ENCODE measurements around the gene EYS. TPM values are rescaled to one million over a fixed set of nuclear protein-coding genes. Genes with fewer than 3 reads are reported as not detected.

Gene EYS
- total and polyA plus RNA-seq, 2 of the 8 experiments (the other 6 are each of a cell fraction or from before 2014, with no cell fraction given), result 0.05 to 0.13 TPM

DNA sequence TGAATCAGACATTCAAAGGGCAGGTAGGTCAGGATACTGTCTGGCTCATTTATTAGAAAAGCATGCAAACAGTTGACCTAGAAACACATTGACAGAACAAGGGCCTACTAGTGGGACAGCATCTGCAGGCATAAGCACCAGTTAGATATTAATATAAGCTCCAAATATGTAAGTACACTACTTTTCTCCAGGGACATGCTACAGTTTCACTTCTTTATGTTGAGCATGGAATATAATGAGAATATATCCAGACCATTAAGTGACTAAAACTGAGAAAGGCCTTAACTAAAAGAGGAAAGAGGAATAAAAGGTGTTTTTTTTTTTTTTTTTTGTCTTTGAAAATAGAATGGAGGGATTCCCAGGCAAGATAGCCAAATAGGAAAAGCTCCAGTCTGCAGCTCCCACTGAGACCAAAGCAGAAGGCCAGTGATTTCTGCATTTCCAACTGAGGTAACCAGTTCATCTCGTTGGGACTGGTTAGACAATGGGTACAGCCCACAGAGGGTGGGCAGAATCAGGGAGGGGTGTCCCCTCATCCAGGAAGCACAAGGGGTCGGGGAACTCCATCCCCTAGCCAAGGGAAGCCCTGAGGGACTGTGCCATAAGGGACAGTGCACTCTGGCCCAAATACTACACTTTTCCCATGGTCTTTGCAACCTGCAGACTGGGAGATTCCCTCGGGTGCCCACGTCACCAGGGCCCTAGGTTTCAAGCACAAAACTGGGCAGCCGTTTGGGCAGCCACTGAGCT lies 1819.8 kb downstream of the EYS start:
- 100% methylated on average over 5 of the region's 5 CpGs; no CpG with 5 or more reads in 1 of the 2 experiments for WGBS, 2 experiments (ENCODE audit: extremely low coverage in 1 of 2, insufficient coverage in 1 of 2, insufficient read length in 1 of 2, insufficient replicate concordance in 2 of 2, low coverage in 1 of 2, low lambda C conversion rate in 2 of 2, missing lambda C conversion rate in 1 of 2)
- Histone ChIP-seq H3K9me3 (ENCODE audit: insufficient read depth in 2 of 2, low read depth in 1 of 2, low read length in 1 of 2) (no peaks in the 10 kb centered on the region), H3K27ac (ENCODE audit: low read depth, low read length) (no peak overlapping the region), H4K91ac (replicated peaks; ENCODE audit: insufficient read length, low read length) (no peak overlapping the region), H3K14ac (ENCODE audit: insufficient read length) (no peak overlapping the region), H3K36me3 (ENCODE audit: control insufficient read depth in 2 of 4, insufficient read depth in 4 of 4, low read length in 3 of 4) (no peaks in the 10 kb centered on the region), H3K4ac (replicated peaks; ENCODE audit: insufficient read length, low read depth, low read length) (no peak overlapping the region), H3K79me1 (ENCODE audit: low read depth, low read length) (no peaks in the 10 kb centered on the region), H2BK15ac (ENCODE audit: low read length) (no peak overlapping the region), H3K23ac (ENCODE audit: insufficient read length) (no peak overlapping the region), H2AK5ac (ENCODE audit: low read depth, low read length) (no peak overlapping the region), H2BK5ac (ENCODE audit: low read depth, low read length) (no peak overlapping the region), H2BK12ac (ENCODE audit: low read depth, low read length) (no peak overlapping the region), H2BK120ac (replicated peaks; ENCODE audit: low read depth, low read length) (no peak overlapping the region), H3K4me3 (ENCODE audit: extremely low read depth in 1 of 4, insufficient read depth in 2 of 4, low read depth in 3 of 4, low read length in 4 of 4) (no peak overlapping the region), H3K56ac (replicated peaks; ENCODE audit: insufficient read length, low read depth, low read length) (no peak overlapping the region), H4K20me1 (replicated peaks in 1 of 2; ENCODE audit: control insufficient read depth in 1 of 2, insufficient read depth in 2 of 2, low read length in 2 of 2) (no peaks in the 10 kb centered on the region), H2AFZ (ENCODE audit: low read length) (no peak overlapping the region), H4K8ac (ENCODE audit: extremely low read depth, insufficient read depth, low read length) (no peak overlapping the region), H3K18ac (ENCODE audit: extremely low read depth, low read length) (no peak overlapping the region), H3K9ac (replicated peaks in 1 of 4; ENCODE audit: extremely low read depth in 1 of 4, low read depth in 3 of 4, low read length in 3 of 4) (no peak overlapping the region), H3K4me1 (replicated peaks in 1 of 4; ENCODE audit: control insufficient read depth in 3 of 4, insufficient read depth in 4 of 4, low read length in 3 of 4) (no peaks in the 10 kb centered on the region), H3K23me2 (ENCODE audit: low read depth, low read length) (no peaks in the 10 kb centered on the region), H3K4me2 (ENCODE audit: insufficient read depth in 1 of 2, low read depth in 2 of 2, low read length in 2 of 2) (no peak overlapping the region), H4K5ac (ENCODE audit: insufficient read length, low read depth, low read length) (no peak overlapping the region), H3K27me3 (replicated peaks in 1 of 4; ENCODE audit: control insufficient read depth in 3 of 4, extremely low read depth in 1 of 4, insufficient read depth in 3 of 4, low read length in 3 of 4) (no peaks in the 10 kb centered on the region), H2BK20ac (ENCODE audit: low read length) (no peak overlapping the region), H3K79me2 (ENCODE audit: control insufficient read depth in 1 of 2, insufficient read depth in 2 of 2, low read length in 2 of 2) (no peaks in the 10 kb centered on the region)
- FAIRE-seq (no peak), DNase-seq (ENCODE audit: low read depth in 1 of 2, low spot score in 2 of 2) (no peak)
- ChIA-PET CTCF (ENCODE audit: partially characterized antibody) (interaction anchor here (0.5 kb wide), 1 partner anchor 105 kb away, joined by 3 read pairs; no protein-coding TSS in a partner anchor), POLR2A (ENCODE audit: partially characterized antibody) (interaction anchor here (0.7 kb wide), 1 partner anchor 88 kb away, joined by 3 read pairs; no protein-coding TSS in a partner anchor)
- no peak for TF ChIP-seq BRCA1 (IDR thresholded peaks at IDR 0.05; ENCODE audit: low read depth, low read length)
- no peak for TF ChIP-seq RFX5 (IDR thresholded peaks at IDR 0.05; ENCODE audit: borderline replicate concordance, low read depth, low read length)
- TF ChIP-seq, protein P1, sequence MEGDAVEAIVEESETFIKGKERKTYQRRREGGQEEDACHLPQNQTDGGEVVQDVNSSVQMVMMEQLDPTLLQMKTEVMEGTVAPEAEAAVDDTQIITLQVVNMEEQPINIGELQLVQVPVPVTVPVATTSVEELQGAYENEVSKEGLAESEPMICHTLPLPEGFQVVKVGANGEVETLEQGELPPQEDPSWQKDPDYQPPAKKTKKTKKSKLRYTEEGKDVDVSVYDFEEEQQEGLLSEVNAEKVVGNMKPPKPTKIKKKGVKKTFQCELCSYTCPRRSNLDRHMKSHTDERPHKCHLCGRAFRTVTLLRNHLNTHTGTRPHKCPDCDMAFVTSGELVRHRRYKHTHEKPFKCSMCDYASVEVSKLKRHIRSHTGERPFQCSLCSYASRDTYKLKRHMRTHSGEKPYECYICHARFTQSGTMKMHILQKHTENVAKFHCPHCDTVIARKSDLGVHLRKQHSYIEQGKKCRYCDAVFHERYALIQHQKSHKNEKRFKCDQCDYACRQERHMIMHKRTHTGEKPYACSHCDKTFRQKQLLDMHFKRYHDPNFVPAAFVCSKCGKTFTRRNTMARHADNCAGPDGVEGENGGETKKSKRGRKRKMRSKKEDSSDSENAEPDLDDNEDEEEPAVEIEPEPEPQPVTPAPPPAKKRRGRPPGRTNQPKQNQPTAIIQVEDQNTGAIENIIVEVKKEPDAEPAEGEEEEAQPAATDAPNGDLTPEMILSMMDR (IDR thresholded peaks at IDR 0.05; ENCODE audit: control extremely low read depth in 1 of 3, insufficient read depth in 1 of 3, low read depth in 1 of 3, low read length in 3 of 3), result no peak
- no peak for TF ChIP-seq KDM4A (IDR thresholded peaks at IDR 0.05; ENCODE audit: low read depth, low read length, severe bottlenecking)
- TF ChIP-seq RXRA (IDR thresholded peaks at IDR 0.05; ENCODE audit: insufficient read depth, low read depth, low read length), result no peak
- no peak for TF ChIP-seq HDAC2 (IDR thresholded peaks at IDR 0.05; ENCODE audit: borderline replicate concordance in 1 of 2, low read depth in 2 of 2, low read length in 2 of 2)
- TF ChIP-seq, protein P2, sequence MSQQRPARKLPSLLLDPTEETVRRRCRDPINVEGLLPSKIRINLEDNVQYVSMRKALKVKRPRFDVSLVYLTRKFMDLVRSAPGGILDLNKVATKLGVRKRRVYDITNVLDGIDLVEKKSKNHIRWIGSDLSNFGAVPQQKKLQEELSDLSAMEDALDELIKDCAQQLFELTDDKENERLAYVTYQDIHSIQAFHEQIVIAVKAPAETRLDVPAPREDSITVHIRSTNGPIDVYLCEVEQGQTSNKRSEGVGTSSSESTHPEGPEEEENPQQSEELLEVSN (IDR thresholded peaks at IDR 0.05), result no peak

All from H1 (cell line).